ENCODE measurements around the gene PCDHA4. TPM values are rescaled to one million over a fixed set of nuclear protein-coding genes. Genes with fewer than 3 reads are reported as not detected.
"Not testable (repeated sequence)": the region's sequence is repeated elsewhere in the genome, so short reads cannot be mapped to it uniquely, and the experiment has no call there.

PCDHA4 gene
- total RNA-seq, 1 donor from 2014 or later, result 1.6 TPM

- no peak for TF ChIP-seq CTCF (conservative IDR thresholded peaks at IDR 0.05; ENCODE audit: low read depth, low read length)
- H3K4me3 ChIP-seq (ENCODE audit: low read depth, low read length), result no peak overlapping the region
Observed at GRCh38 chr5:140802781-140803271, 4.0 kb upstream of the PCDHA4 start.

DNA sequence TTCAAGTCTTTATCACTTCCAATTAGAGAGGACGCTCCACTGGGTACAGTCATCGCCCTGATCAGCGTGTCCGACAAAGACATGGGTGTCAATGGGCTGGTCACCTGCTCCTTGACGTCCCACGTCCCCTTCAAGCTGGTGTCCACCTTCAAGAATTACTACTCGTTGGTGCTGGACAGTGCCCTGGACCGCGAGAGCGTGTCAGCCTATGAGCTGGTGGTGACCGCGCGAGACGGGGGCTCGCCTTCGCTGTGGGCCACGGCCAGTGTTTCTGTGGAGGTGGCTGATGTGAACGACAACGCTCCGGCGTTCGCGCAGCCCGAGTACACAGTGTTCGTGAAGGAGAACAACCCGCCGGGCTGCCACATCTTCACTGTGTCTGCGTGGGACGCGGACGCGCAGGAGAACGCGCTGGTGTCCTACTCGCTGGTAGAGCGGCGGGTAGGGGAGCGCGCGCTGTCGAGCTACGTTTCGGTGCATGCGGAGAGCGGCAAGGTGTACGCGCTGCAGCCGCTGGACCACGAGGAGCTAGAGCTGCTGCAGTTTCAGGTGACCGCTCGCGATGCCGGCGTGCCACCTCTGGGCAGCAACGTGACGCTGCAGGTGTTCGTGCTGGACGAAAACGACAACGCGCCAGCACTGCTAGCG lies 1.5 kb downstream of the PCDHA4 start:
- not testable (repeated sequence) for H3K4me3 ChIP-seq (ENCODE audit: low read depth, low read length)

More at GRCh38 chr5:140802781-140803271, 4.0 kb upstream of the PCDHA4 start:
- DNase-seq (ENCODE audit: low read depth), result no peak

DNA sequence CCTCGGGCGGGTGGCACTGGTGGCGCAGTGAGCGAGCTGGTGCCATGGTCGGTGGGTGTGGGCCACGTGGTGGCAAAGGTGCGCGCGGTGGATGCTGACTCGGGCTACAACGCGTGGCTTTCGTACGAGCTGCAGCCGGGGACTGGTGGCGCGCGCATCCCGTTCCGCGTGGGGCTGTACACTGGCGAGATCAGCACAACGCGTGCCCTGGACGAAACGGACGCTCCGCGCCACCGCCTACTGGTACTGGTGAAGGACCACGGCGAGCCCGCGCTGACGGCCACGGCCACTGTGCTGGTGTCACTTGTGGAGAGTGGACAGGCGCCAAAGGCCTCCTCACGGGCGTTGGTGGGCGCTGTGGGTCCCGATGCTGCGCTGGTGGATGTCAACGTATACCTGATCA lies 2.0 kb downstream of the PCDHA4 start:
- no peak overlapping the region for H3K4me3 ChIP-seq (ENCODE audit: low read depth, low read length)
- no peak for TF ChIP-seq CTCF (conservative IDR thresholded peaks at IDR 0.05; ENCODE audit: low read depth, low read length)
- no peak for DNase-seq (ENCODE audit: low read depth)

More for the DNA sequence above, 1.5 kb downstream of the PCDHA4 start:
- not testable (repeated sequence) for DNase-seq (ENCODE audit: low read depth)

DNA sequence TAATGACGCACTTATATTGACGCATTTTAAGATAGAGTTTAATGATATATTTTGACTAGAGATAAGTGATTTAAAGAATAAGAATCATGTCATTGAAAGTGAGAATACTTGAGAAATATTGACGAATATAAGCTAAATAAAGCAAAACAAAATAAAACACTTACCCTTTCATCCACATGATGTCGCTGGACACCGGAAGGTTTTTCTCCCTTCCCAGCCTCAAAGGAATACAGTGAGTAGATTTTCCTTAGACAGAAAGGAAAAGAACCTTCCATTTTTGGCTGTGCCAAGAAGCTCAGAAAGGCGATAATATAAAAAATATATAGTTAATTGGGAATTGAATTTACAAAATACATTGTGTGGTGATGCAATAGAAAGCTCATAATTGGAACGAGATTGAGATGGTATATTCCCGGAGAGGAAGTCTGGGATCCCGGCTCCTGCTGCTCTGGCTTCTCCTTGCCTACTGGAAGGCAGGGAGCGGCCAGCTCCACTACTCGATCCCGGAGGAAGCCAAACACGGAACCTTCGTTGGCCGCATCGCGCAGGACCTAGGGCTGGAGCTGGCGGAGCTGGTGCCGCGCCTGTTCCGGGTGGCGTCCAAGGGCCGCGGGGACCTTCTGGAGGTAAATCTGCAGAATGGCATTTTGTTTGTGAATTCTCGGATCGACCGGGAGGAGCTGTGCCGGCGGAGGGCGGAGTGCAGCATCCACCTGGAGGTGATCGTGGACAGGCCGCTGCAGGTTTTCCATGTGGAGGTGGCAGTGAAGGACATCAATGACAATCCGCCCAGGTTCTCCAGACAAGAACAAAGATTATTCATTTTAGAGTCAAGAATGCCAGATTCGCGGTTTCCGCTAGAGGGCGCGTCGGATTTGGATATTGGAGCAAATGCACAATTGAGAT lies 14.8 kb downstream of the PCDHA4 start, which contains the start of gene PCDHA5:
PCDHA5 (plus strand) TSS at position 239 of the 906 bp plus-strand sequence.
- no peak for DNase-seq (ENCODE audit: low read depth)
- peak within 1 kb of the TSS; percentile 21 for H3K4me3 ChIP-seq (ENCODE audit: low read depth, low read length)
- peak; percentile 53 for TF ChIP-seq CTCF (conservative IDR thresholded peaks at IDR 0.05; ENCODE audit: low read depth, low read length)

DNA sequence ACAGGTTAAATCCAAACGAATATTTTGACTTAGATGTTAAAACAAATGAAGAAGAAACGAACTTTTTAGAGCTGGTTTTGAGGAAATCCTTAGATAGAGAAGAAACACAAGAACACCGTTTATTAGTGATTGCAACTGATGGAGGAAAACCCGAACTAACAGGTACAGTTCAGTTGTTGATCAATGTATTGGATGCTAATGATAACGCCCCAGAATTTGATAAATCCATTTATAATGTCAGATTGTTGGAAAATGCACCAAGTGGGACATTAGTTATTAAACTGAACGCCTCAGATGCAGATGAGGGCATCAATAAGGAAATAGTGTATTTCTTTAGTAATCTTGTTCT lies 15.4 kb downstream of the PCDHA4 start:
- no peak for DNase-seq (ENCODE audit: low read depth)
- TF ChIP-seq CTCF (conservative IDR thresholded peaks at IDR 0.05; ENCODE audit: low read depth, low read length), result no peak
- no peak overlapping the region for H3K4me3 ChIP-seq (ENCODE audit: low read depth, low read length)

GRCh38 chr5:140822969-140823368 lies 16.1 kb downstream of the PCDHA4 start:
- not testable (repeated sequence) for DNase-seq (ENCODE audit: low read depth); H3K4me3 ChIP-seq (ENCODE audit: low read depth, low read length)

GRCh38 chr5:140823475-140823874 lies 16.6 kb downstream of the PCDHA4 start:
- no peak for DNase-seq (ENCODE audit: low read depth)
- no peak overlapping the region for H3K4me3 ChIP-seq (ENCODE audit: low read depth, low read length)
- no peak for TF ChIP-seq CTCF (conservative IDR thresholded peaks at IDR 0.05; ENCODE audit: low read depth, low read length)

Measured in epithelial cell of proximal tubule (primary cell).